Loucy (cell line): ENCODE results near the gene CCDC28B.

Experiments
- EZH2phosphoT487 ChIP-seq: fragments of 200-600 bp; IDR thresholded peaks from 2 replicates; pipeline ENCODE4 v1.6.1; 2018; ENCODE audit warnings: antibody characterized with exemption, mild to moderate bottlenecking, moderate library complexity, borderline replicate concordance
- TF ChIP-seq, protein P1 (sequence below): fragments of 200-600 bp; sonication (generic); conservative IDR thresholded peaks from 2 replicates; pipeline ENCODE4 v1.5.1; 2014; ENCODE audit warnings: mild to moderate bottlenecking, antibody characterized with exemption, low read length

DNA sequence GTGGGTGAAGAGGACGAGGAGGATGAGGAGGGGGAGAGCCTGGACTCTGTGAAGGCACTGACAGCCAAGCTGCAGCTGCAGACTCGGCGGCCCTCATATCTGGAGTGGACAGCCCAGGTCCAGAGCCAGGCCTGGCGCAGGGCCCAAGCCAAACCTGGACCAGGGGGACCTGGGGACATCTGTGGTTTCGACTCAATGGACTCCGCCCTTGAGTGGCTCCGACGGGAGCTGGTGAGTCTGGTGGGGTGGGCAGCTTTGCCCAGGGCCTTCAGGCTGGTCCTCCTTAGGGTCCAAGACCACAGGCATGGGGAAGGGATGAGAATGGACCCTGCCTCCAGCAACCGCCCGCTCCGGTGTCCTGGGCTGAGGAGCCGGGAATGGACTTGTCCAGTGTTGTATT is 47.1 kb downstream of the CCDC28B start:
- TF ChIP-seq, protein P1, sequence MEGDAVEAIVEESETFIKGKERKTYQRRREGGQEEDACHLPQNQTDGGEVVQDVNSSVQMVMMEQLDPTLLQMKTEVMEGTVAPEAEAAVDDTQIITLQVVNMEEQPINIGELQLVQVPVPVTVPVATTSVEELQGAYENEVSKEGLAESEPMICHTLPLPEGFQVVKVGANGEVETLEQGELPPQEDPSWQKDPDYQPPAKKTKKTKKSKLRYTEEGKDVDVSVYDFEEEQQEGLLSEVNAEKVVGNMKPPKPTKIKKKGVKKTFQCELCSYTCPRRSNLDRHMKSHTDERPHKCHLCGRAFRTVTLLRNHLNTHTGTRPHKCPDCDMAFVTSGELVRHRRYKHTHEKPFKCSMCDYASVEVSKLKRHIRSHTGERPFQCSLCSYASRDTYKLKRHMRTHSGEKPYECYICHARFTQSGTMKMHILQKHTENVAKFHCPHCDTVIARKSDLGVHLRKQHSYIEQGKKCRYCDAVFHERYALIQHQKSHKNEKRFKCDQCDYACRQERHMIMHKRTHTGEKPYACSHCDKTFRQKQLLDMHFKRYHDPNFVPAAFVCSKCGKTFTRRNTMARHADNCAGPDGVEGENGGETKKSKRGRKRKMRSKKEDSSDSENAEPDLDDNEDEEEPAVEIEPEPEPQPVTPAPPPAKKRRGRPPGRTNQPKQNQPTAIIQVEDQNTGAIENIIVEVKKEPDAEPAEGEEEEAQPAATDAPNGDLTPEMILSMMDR = no peak
- TF ChIP-seq EZH2phosphoT487 = no peak
